SK-N-SH (cell line): ENCODE measurements around the gene HINT1. TPM values are rescaled to one million over a fixed set of nuclear protein-coding genes. Genes with fewer than 3 reads are reported as not detected.
"Not testable (repeated sequence)": the region's sequence is repeated elsewhere in the genome, so short reads cannot be mapped to it uniquely, and the experiment has no call there.

Source experiments
- CTCF ChIA-PET: fragments of 300-600, 350-600 bp; formaldehyde crosslinking; extraction: SDS; loops from one replicate; lab custom pipeline; 2021; lab: Yijun Ruan, JAX
- POLR2A ChIA-PET: fragments of 350-600 bp; sonication (Branson Sonifier 250); formaldehyde crosslinking; extraction: SDS; loops from one replicate; lab custom pipeline; 2020; ENCODE audit warnings: antibody characterized with exemption, inconsistent platforms; lab: Yijun Ruan, JAX
- DNase-seq: peaks from one replicate; pipeline ENCODE4 v3.0.0; 2012
- H2AFZ ChIP-seq: fragments of 200-600 bp; sonication (generic); 2 replicates; pipeline ENCODE4 v1.8.1; 2016; ENCODE audit warnings: antibody characterized with exemption, mild to moderate bottlenecking, low read depth
- H3F3A ChIP-seq: fragments of 200-600 bp; sonication (generic); replicated peaks from 2 replicates; pipeline ENCODE3; 2016; ENCODE audit warnings: antibody characterized with exemption, mild to moderate bottlenecking; ENCODE audit not compliant: insufficient read depth
- H3K27ac ChIP-seq, 2 experiments: fragments of 200-500 bp in 1 of 2; fragments of 200-600 bp in 1 of 2; sonication (Bioruptor generic) in 1 of 2; sonication (generic), shearing (Covaris generic) in 1 of 2; 2 replicates each; pipeline versions ENCODE4 v1.5.1 to v1.6.1; 2014 to 2016; ENCODE audit warnings: low read depth in 2 of 2, inconsistent platforms in 1 of 2, low read length in 1 of 2, mild to moderate bottlenecking in 1 of 2, mixed read lengths in 1 of 2
- H3K27me3 ChIP-seq: fragments of 200-600 bp; sonication (generic), shearing (Covaris generic); 2 replicates; pipeline ENCODE4 v1.6.1; 2016; ENCODE audit warnings: mixed run types; ENCODE audit not compliant: insufficient read depth
- H3K36me3 ChIP-seq, 2 experiments: fragments of 200-500 bp in 1 of 2; fragments of 200-600 bp in 1 of 2; sonication (Bioruptor generic) in 1 of 2; sonication (generic) in 1 of 2; replicated peaks in 1 of 2; 2 replicates each; pipeline versions ENCODE3 to v1.5.1; 2014 to 2016; ENCODE audit warnings: low read length in 1 of 2, mild to moderate bottlenecking in 1 of 2; ENCODE audit not compliant: insufficient read depth in 2 of 2, control insufficient read depth in 1 of 2
- H3K4me1 ChIP-seq, 2 experiments: fragments of 200-500 bp in 1 of 2; fragments of 200-600 bp in 1 of 2; sonication (Bioruptor generic) in 1 of 2; sonication (generic), shearing (Covaris generic) in 1 of 2; 2 replicates each; pipeline versions ENCODE4 v1.5.1 to v1.6.1; 2014 to 2016; ENCODE audit warnings: low read depth in 1 of 2, low read length in 1 of 2, mixed run types in 1 of 2; ENCODE audit not compliant: insufficient read depth in 2 of 2, control insufficient read depth in 1 of 2
- H3K4me2 ChIP-seq: fragments of 200-600 bp; sonication (generic), shearing (Covaris generic); 2 replicates; pipeline ENCODE4 v1.6.1; 2017; ENCODE audit warnings: mixed run types
- H3K4me3 ChIP-seq, 2 experiments: fragments of 200-500 bp in 1 of 2; fragments of 200-600 bp in 1 of 2; sonication (Bioruptor generic) in 1 of 2; sonication (generic), shearing (Covaris generic) in 1 of 2; 2 replicates each; pipeline versions ENCODE4 v1.5.1 to v1.8.1; 2014 to 2016; ENCODE audit warnings: low read depth in 2 of 2, inconsistent platforms in 1 of 2, low read length in 1 of 2, mild to moderate bottlenecking in 1 of 2, mixed read lengths in 1 of 2, moderate library complexity in 1 of 2
- H3K79me2 ChIP-seq: fragments of 200-600 bp; sonication (generic); 2 replicates; pipeline ENCODE4 v1.8.1; 2017; ENCODE audit warnings: mild to moderate bottlenecking; ENCODE audit not compliant: insufficient read depth
- H3K9ac ChIP-seq: fragments of 200-600 bp; sonication (generic); 2 replicates; pipeline ENCODE4 v1.6.1; 2017; ENCODE audit warnings: mixed run types
- H3K9me2 ChIP-seq: fragments of 200-600 bp; sonication (generic); 2 replicates; pipeline ENCODE4 v1.6.1; 2017; ENCODE audit warnings: mixed run types
- H3K9me3 ChIP-seq: fragments of 200-600 bp; sonication (generic); 2 replicates; pipeline ENCODE4 v1.6.1; 2017; ENCODE audit warnings: mixed run types, mild to moderate bottlenecking, moderate library complexity
- H4K20me1 ChIP-seq: fragments of 200-600 bp; sonication (generic); 2 replicates; pipeline ENCODE4 v1.6.1; 2017; ENCODE audit warnings: mild to moderate bottlenecking, mixed run types; ENCODE audit not compliant: insufficient read depth
- CHD2 ChIP-seq: fragments of 150-350 bp; IDR thresholded peaks from 2 replicates; pipeline ENCODE4 v1.6.1; 2018; ENCODE audit warnings: low read length; ENCODE audit not compliant: partially characterized antibody
- EZH2phosphoT487 ChIP-seq: fragments of 200-600 bp; sonication (generic); IDR thresholded peaks from 2 replicates; pipeline ENCODE4 v1.6.1; 2017; ENCODE audit warnings: low read depth, mixed run types, mild to moderate bottlenecking, antibody characterized with exemption, moderate library complexity, borderline replicate concordance
- FOXM1 ChIP-seq: IDR thresholded peaks from 2 replicates; pipeline ENCODE4 v1.4.0; 2012; ENCODE audit warnings: low read depth, mild to moderate bottlenecking
- GABPA ChIP-seq: IDR thresholded peaks from 2 replicates; pipeline ENCODE4 v1.4.0; 2012; ENCODE audit warnings: low read depth, mild to moderate bottlenecking
- GATA2 ChIP-seq: sonication (generic); formaldehyde crosslinking; IDR thresholded peaks from 2 replicates; pipeline ENCODE4 v1.5.0; 2020; ENCODE audit warnings: mild to moderate bottlenecking, missing genetic modification reagents
- MXI1 ChIP-seq: IDR thresholded peaks from 2 replicates; pipeline ENCODE4 v1.6.1; 2012; ENCODE audit warnings: mild to moderate bottlenecking, low read depth, low read length, improper control_type of control experiment
- NFIC ChIP-seq: IDR thresholded peaks from 2 replicates; pipeline ENCODE4 v1.4.0; 2012; ENCODE audit warnings: borderline replicate concordance
- NRF1 ChIP-seq: IDR thresholded peaks from 2 replicates; pipeline ENCODE4 v1.6.1; 2012; ENCODE audit warnings: low read depth, mild to moderate bottlenecking, low read length
- RCOR1 ChIP-seq: fragments of 150-350 bp; IDR thresholded peaks from 2 replicates; pipeline ENCODE4 v1.6.1; 2017; ENCODE audit warnings: antibody characterized with exemption, low read length
- RFX5 ChIP-seq: IDR thresholded peaks from 2 replicates; pipeline ENCODE4 v1.6.1; 2012; ENCODE audit warnings: mild to moderate bottlenecking, improper control_type of control experiment, low read length
- RXRA ChIP-seq: IDR thresholded peaks from 2 replicates; pipeline ENCODE4 v1.4.0; 2012; ENCODE audit warnings: low read depth, mild to moderate bottlenecking, borderline replicate concordance
- SIN3A ChIP-seq: IDR thresholded peaks from 2 replicates; pipeline ENCODE4 v1.6.1; 2012; ENCODE audit warnings: low read depth, mild to moderate bottlenecking, low read length, moderate library complexity, borderline replicate concordance
- TAF1 ChIP-seq: IDR thresholded peaks from 2 replicates; pipeline ENCODE4 v1.6.1; 2012; ENCODE audit warnings: low read depth, mild to moderate bottlenecking, low read length, moderate library complexity, borderline replicate concordance
- TCF12 ChIP-seq: IDR thresholded peaks from 2 replicates; pipeline ENCODE4 v1.4.0; 2012
- WGBS: methylation state at CpG from one replicate; pipeline ENCODE4 v1.1.6; 2017; ENCODE audit warnings: low lambda C conversion rate; 5-methylcytosine and 5-hydroxymethylcytosine counted together
- polyA plus RNA-seq, 3 experiments: library from polyadenylated mRNA; depleted of rRNA; stranded (reverse); fragments of >200 nt; gene quantifications; 2 replicates each; pipeline ENCODE4 v1.2.3, GENCODE V29; 2012
- TF ChIP-seq, protein P1 (sequence below): IDR thresholded peaks from 2 replicates; pipeline ENCODE4 v1.6.1; 2012; ENCODE audit warnings: mild to moderate bottlenecking, low read depth, low read length, moderate library complexity
- TF ChIP-seq, protein P2 (sequence below): IDR thresholded peaks from 2 replicates; pipeline ENCODE4 v1.4.0; 2012; ENCODE audit warnings: low read depth, borderline replicate concordance
- TF ChIP-seq, protein P3 (sequence below): IDR thresholded peaks from 2 replicates; pipeline ENCODE4 v1.4.0; 2012; ENCODE audit warnings: low read depth

HINT1 gene
- polyA plus RNA-seq, 1 of the 3 experiments (the other 2 are of a cell fraction): 385 TPM

DNA sequence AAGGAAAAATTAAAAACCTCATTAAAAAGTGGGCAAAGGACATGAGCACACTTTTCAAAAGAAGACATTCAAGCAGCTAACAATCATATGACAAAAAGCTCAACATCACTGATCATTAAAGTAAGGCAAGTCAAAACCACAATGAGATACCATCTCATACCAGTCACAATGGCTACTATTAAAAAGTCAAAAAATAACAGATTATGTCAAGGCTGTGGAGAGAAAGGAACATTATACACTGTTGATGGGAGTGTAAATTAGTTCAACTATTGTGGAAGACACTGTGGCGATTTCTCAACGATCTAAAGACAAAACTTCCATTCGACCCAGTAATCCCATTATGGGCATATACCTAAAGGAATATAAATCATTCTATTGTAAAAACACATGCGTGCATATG is 35.8 kb downstream of the HINT1 start:
- H3K4me3 ChIP-seq: no peak overlapping the region
- H3F3A ChIP-seq: no peaks in the 10 kb centered on the region
- H3K9ac ChIP-seq: no peak overlapping the region
- no peak overlapping the region for H3K27ac ChIP-seq
- POLR2A ChIA-PET: no interaction called here
- H3K4me1 ChIP-seq: no peaks in the 10 kb centered on the region
- no peak overlapping the region for H2AFZ ChIP-seq
- no peak for DNase-seq
- H3K36me3 ChIP-seq: no peaks in the 10 kb centered on the region
- WGBS: 43% methylated on average over 4 of the region's 4 CpGs
- no peak overlapping the region for H3K4me2 ChIP-seq
- no peak for TF ChIP-seq EZH2phosphoT487
- no peak for TF ChIP-seq SIN3A
- TF ChIP-seq GABPA: no peak
- TF ChIP-seq NFIC: no peak
- no peak for TF ChIP-seq FOXM1
- no peak for TF ChIP-seq TCF12
- TF ChIP-seq MXI1: no peak
- no peak for TF ChIP-seq RXRA
- TF ChIP-seq, all 33 proteins: peak for 0
- H3K9me2 ChIP-seq: no peaks in the 10 kb centered on the region
- no peaks in the 10 kb centered on the region for H4K20me1 ChIP-seq
- no peaks in the 10 kb centered on the region for H3K27me3 ChIP-seq
- H3K9me3 ChIP-seq: no peaks in the 10 kb centered on the region
- CTCF ChIA-PET: no interaction called here
- no peaks in the 10 kb centered on the region for H3K79me2 ChIP-seq

DNA sequence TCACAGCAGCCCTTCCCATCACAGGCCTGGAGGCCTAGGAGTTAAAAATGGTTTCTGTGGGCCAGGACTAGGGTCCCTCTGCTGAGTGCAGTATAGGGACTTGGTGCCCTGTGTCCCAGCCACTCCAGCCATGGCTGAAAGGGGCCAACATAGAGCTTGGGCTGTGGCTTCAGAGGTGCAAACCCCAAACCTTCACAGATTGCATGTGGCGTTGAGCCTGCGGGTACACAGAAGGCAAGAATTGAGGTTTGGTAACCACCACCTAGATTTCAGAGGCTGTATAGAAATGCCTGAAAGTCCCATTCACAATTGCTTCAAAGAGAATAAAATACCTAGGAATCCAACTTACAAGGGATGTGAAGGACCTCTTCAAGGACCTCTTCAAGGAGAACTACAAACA is 37.8 kb downstream of the HINT1 start:
- DNase-seq, H2AFZ ChIP-seq, H4K20me1 ChIP-seq, H3K9me3 ChIP-seq, H3K9me2 ChIP-seq, CTCF ChIA-PET, H3K9ac ChIP-seq, H3K4me1 ChIP-seq, H3K79me2 ChIP-seq, H3K4me3 ChIP-seq, H3F3A ChIP-seq, POLR2A ChIA-PET, H3K27me3 ChIP-seq, H3K36me3 ChIP-seq, H3K27ac ChIP-seq, H3K4me2 ChIP-seq: not testable (repeated sequence)
- 90% methylated on average over 2 of the region's 2 CpGs for WGBS

DNA sequence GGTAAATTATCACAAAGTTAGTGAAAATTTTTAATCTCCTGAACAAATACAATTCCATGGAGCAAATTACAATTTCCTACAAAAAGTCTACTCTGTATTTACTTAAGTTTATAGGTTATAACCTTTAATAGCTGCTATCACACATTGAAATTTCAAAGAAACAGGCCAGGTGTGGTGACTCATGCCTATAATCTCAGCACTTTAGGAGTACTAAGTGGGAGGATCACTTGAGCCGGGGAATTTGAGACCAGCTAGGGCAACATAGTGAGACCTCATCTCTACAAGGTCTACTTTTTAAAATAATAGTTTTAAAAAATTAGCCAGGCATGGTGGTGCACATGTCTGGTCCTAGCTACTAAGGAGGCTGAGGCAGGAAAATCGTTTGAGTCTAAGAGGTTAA is 50.3 kb downstream of the HINT1 start:
- Histone ChIP-seq H3K4me3 (no peak overlapping the region), H2AFZ (no peak overlapping the region), H3F3A (no peaks in the 10 kb centered on the region), H3K4me1 (no peaks in the 10 kb centered on the region; a peak in 1 of 4 replicates), H4K20me1 (no peaks in the 10 kb centered on the region), H3K9ac (no peak overlapping the region), H3K9me2 (no peaks in the 10 kb centered on the region), H3K4me2 (no peak overlapping the region), H3K9me3 (no peaks in the 10 kb centered on the region), H3K27me3 (peaks cover 5% of the 10 kb centered on the region; the same call in 1 of the 2 replicates), H3K79me2 (no peaks in the 10 kb centered on the region), H3K36me3 (no peaks in the 10 kb centered on the region), H3K27ac (no peak overlapping the region)
- no peak for TF ChIP-seq MXI1
- no peak for TF ChIP-seq CHD2
- TF ChIP-seq, protein P1, sequence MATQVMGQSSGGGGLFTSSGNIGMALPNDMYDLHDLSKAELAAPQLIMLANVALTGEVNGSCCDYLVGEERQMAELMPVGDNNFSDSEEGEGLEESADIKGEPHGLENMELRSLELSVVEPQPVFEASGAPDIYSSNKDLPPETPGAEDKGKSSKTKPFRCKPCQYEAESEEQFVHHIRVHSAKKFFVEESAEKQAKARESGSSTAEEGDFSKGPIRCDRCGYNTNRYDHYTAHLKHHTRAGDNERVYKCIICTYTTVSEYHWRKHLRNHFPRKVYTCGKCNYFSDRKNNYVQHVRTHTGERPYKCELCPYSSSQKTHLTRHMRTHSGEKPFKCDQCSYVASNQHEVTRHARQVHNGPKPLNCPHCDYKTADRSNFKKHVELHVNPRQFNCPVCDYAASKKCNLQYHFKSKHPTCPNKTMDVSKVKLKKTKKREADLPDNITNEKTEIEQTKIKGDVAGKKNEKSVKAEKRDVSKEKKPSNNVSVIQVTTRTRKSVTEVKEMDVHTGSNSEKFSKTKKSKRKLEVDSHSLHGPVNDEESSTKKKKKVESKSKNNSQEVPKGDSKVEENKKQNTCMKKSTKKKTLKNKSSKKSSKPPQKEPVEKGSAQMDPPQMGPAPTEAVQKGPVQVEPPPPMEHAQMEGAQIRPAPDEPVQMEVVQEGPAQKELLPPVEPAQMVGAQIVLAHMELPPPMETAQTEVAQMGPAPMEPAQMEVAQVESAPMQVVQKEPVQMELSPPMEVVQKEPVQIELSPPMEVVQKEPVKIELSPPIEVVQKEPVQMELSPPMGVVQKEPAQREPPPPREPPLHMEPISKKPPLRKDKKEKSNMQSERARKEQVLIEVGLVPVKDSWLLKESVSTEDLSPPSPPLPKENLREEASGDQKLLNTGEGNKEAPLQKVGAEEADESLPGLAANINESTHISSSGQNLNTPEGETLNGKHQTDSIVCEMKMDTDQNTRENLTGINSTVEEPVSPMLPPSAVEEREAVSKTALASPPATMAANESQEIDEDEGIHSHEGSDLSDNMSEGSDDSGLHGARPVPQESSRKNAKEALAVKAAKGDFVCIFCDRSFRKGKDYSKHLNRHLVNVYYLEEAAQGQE: no peak
- no peak for TF ChIP-seq NRF1
- TF ChIP-seq, protein P2, sequence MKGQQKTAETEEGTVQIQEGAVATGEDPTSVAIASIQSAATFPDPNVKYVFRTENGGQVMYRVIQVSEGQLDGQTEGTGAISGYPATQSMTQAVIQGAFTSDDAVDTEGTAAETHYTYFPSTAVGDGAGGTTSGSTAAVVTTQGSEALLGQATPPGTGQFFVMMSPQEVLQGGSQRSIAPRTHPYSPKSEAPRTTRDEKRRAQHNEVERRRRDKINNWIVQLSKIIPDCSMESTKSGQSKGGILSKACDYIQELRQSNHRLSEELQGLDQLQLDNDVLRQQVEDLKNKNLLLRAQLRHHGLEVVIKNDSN: no peak
- TF ChIP-seq RFX5: no peak
- no peak for TF ChIP-seq GATA2 (CRISPR knock-in tag)
- TF ChIP-seq EZH2phosphoT487: no peak
- TF ChIP-seq, protein P3, sequence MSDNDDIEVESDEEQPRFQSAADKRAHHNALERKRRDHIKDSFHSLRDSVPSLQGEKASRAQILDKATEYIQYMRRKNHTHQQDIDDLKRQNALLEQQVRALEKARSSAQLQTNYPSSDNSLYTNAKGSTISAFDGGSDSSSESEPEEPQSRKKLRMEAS: no peak
- TF ChIP-seq RCOR1: no peak
- no peak for TF ChIP-seq TAF1
- ChIA-PET CTCF (interaction anchor here (1.2 kb wide), 1 partner anchor 223 kb away, joined by 3 read pairs; no protein-coding TSS in a partner anchor), POLR2A (no interaction called here)
- WGBS: 2% methylated on average over 2 of the region's 2 CpGs
- no peak for DNase-seq
